ENCODE results near the gene FGF22. TPM values are rescaled to one million over a fixed set of nuclear protein-coding genes. Genes with fewer than 3 reads are reported as not detected.

Gene FGF22
- total and polyA plus RNA-seq, 2 donors (not counting 1 experiment from before 2014, with no cell fraction given) = 0.34 to 2.9 TPM

DNA sequence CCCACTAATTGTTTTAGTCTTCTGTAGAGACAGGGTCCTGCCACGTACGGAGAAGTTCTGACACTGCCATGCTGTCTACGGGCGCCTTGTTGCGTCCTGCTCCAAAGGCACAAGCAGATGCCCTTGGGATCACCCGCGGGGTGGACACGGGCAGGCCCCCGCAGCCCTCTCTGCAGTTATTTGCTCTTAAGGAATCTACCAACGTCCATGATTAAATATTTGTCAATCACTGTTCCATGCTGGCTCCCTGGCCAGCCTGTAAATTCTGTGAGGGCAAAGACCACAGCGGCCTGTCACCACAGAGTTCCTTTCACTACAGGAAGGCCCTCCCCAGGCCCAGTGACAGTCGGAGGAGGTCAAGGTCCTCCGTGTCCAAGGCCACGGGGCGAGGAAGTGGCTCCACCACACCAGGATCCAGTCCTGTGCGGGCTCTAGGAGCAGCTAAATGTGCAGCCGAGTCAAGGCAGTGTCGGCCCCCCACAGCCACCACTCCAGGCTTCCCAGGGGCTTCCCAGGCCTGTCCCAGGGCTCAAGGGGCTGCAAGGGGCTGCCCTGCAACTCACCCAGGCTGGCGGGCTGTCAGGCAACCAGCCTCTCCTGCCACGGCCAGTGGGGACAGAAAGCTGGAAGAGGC, 21.2 kb downstream of the FGF22 start:
- ChIA-PET POLR2A (interaction anchor here (0.5 to 2.3 kb wide), 2 partner anchors 12 to 371 kb away, joined by 4 to 6 read pairs; no protein-coding TSS in a partner anchor), CTCF (interaction anchor here (0.7 to 1.6 kb wide), 4 partner anchors 13 to 154 kb away, joined by 3 to 6 read pairs (median 4); no protein-coding TSS in a partner anchor)
- ATAC-seq (ENCODE audit: low read depth) (no peak), DNase-seq (no peak)
- 30% methylated on average over 20 of the region's 20 CpGs for WGBS (ENCODE audit: insufficient coverage)
- Histone ChIP-seq H2AFZ (ENCODE audit: insufficient read depth, low read depth, low read length, poor library complexity, severe bottlenecking) (no peak overlapping the region), H3K4me1 (ENCODE audit: control insufficient read depth in 2 of 2, insufficient read depth in 2 of 2, low read length in 2 of 2) (peaks cover 33 to 69% of the 10 kb centered on the region in 2 donors), H3K9ac (ENCODE audit: low read length) (peak overlapping the region; percentile 79), H4K20me1 (ENCODE audit: control insufficient read depth, insufficient read depth, low read length, poor library complexity, severe bottlenecking) (peaks cover 68% of the 10 kb centered on the region), H3K9me3 (ENCODE audit: control extremely low read depth in 1 of 3, control insufficient read depth in 2 of 3, insufficient read depth in 1 of 3, low read length in 2 of 3) (peaks cover 0 to 4% (median 0%) of the 10 kb centered on the region in 3 donors), H3K4me2 (replicated peaks; ENCODE audit: low read depth, low read length, poor library complexity, severe bottlenecking) (peak overlapping the region; percentile 96), H3K79me2 (ENCODE audit: control insufficient read depth, insufficient read depth, low read length) (peaks cover 77% of the 10 kb centered on the region), H3K36me3 (replicated peaks in 1 of 2; ENCODE audit: control extremely low read depth in 1 of 2, control insufficient read depth in 1 of 2, extremely low read depth in 1 of 2, insufficient read depth in 2 of 2, low read length in 1 of 2) (peaks cover 0 to 27% of the 10 kb centered on the region in 2 experiments), H3K27me3 (replicated peaks in 1 of 4; ENCODE audit: control extremely low read depth in 1 of 4, control insufficient read depth in 3 of 4, insufficient read depth in 4 of 4, low read length in 3 of 4) (no peaks in the 10 kb centered on the region), H3K4me3 (ENCODE audit: control extremely low read depth in 1 of 5, extremely low read depth in 1 of 5, insufficient read depth in 1 of 5, low read depth in 2 of 5, low read length in 4 of 5) (peak overlapping the region; percentile 65 to 94 (median 82)), H3K27ac (ENCODE audit: low read length in 2 of 2) (peak overlapping the region; percentile 87 to 97)
- no peaks in the 10 kb centered on the region for H3K27me3 Mint-ChIP-seq
- intact Hi-C loops (cut with micrococcal nuclease) = loop anchor here (2.0 to 10.0 kb wide), 2 partner anchors 14 to 264 kb away; partner anchors contain the start of gene ARID3A
- no peaks in the 10 kb centered on the region for H3K9me3 Mint-ChIP-seq (ENCODE audit: insufficient read depth)
- no peak for TF ChIP-seq CTCF (IDR thresholded peaks at IDR 0.05)
- no peak for TF ChIP-seq EZH2 (IDR thresholded peaks at IDR 0.05; ENCODE audit: borderline replicate concordance, insufficient read depth, low read depth, low read length, poor library complexity, severe bottlenecking)
- H3K27ac Mint-ChIP-seq = peak overlapping the region; percentile 98
- H3K4me1 Mint-ChIP-seq = peaks cover 60% of the 10 kb centered on the region
- H3K4me3 Mint-ChIP-seq = peak overlapping the region; percentile 96

Data from B cell (primary cell).